Amniotic epithelial cell (primary cell): Measurements from ENCODE around the gene VAV2.

Experiments used
- DNase-seq: peaks from one replicate; pipeline ENCODE4 v3.0.0-alpha.2; 2010; ENCODE audit warnings: low read depth

Gene VAV2

DNA sequence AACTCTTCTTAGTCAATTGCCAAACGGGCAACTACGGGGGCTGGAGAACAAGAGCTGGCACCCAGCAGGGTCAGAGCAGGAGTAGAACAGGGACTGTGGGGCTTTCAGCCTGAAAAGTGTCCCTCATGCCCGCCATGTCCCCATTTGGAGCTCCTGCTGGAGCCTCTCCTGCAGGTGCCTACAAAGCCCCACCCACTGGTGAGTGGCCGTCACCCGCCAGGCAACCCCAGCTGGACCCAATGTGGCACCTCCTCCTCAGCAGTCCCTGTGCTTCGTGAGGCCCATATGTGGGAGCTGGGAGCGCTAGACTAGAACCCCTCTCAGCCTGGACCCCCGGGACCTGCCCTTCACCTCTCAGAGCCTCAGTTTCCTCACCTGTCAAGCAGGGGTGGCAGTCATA, 40.9 kb downstream of the VAV2 start:
- DNase-seq: no peak

DNA sequence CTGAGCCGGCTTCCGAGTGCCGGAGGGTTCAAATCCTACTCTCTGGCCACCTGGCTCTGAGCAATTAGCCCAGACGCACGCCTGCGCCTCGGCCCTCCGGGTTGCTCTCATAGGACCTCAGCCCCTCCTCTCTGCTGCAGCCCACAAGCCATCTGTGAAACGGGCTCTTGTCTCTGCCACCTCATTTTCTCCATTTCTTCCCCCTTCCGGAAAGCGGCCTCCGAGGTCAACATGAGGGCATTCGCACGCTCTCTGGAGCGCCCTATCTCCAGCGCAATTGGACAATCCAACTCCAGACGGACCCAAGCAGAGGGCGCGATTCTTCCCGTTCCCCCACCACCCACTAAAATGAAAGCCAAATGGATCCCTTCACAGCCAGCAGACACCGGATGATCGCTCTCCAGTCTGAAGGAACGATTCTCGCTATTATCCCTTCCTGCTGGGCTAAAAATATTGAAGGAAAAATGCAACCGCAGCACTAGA, 41.5 kb downstream of the VAV2 start:
- DNase-seq: no peak

DNA sequence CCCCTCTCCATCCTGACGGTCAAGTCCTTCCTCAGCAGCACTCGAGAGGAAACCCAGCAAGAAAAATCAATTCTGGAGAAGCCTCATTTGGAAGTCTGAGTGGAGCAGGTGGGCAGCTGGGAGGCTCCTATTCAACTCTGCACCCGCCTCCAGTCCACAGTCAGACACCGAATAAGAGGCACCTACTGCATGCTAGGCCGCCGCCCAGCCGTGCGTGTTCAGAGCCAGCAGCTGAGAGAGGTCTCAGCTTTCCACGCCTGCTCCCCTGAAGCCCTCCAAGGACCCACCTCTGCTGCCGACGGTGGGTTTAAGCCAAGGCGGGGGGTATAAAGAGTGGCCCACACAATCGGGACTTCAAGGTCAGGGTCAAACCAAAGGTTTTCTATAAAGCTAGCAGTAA, 41.9 kb downstream of the VAV2 start:
- DNase-seq: no peak

DNA sequence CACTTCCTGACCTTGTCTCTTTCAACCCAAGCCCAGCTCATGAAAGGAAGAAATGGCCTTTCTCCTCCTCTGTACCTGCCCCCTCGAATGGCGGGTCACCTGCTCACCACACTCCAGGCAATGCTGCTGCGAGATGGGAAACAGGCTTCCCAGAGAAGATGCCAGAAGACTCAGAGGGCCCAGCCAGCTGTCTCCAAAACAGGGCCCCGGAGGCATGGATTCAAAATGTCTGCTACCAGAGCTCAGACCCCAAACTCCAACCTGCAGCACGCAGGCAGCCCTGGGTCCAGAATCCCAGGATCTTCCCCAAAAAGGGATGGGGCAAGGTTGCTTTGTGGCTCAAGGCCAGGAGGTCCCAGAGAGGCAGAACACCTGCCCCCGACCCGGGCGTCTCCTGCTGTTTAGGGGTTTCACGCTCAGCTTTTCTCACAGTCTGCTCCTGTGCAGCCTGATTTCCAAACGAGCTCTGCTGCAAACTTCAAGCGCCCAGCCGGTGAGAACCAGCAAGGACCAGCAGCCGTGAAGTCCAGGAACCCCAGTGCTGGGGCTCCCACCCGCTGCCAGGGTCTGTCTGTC, 42.5 kb downstream of the VAV2 start:
- DNase-seq: no peak

DNA sequence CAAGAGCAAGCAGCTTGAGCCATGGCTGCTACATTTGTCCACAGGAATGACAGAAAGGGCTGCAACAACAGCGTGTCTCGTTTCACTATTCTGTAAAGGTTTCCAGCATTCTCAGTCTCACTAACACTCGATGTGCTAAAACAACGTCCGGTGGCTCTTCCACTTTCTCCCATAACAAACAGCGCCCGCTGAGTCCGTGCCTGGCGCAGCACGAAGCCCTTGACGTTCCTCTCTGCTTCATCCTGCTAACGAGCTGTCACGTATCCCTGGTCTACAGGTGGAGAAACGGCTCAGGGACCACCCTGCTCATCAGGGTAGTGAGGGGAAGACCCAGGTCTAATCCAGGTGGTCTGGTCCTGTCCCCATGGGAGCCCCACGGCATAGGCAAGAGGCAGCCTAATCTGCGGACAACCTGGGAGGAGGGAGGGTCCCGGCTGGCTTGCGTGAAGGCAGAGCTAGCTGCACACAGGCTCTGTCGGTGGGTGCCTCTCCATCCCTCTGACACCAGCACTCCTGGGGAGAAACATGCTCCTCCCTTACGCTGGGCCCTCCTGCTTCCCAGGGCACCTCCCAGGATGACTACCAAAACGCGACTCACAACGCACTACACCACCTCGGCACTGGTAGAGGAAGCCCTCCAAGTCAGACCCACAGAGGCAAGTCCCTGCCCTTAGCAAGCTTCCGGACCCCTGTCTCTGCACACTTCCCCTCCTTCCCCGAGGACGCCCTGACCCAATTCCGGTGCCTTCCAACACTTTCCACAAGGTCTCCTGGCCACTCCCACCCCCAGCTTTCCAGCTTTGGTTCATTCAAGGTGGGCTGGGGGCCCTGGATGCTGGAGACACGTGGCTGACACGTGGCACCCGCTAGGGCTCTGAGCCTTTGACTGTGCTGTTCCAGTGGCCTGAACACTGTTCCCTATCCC, 43.3 kb downstream of the VAV2 start:
- no peak for DNase-seq

DNA sequence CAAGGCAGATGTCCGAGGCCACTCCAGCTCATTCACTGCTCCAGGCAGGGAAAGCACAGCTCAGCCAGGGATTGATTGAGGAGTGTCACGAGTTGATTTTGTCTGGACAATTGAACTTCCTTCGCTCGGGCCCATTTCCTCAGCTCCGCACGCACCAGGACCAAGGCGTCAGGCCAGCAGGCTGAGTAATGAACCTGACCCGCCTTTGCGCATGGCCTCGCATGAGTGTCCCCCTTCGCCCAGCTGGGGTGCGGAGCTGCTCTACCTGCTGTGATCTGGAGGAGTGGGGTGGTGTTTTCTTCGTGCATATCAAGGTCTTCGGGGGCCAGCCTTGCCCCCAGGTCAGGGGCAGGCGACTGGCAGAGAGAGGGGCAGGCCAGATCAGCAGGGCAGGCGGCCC, 44.0 kb downstream of the VAV2 start:
- DNase-seq: no peak

DNA sequence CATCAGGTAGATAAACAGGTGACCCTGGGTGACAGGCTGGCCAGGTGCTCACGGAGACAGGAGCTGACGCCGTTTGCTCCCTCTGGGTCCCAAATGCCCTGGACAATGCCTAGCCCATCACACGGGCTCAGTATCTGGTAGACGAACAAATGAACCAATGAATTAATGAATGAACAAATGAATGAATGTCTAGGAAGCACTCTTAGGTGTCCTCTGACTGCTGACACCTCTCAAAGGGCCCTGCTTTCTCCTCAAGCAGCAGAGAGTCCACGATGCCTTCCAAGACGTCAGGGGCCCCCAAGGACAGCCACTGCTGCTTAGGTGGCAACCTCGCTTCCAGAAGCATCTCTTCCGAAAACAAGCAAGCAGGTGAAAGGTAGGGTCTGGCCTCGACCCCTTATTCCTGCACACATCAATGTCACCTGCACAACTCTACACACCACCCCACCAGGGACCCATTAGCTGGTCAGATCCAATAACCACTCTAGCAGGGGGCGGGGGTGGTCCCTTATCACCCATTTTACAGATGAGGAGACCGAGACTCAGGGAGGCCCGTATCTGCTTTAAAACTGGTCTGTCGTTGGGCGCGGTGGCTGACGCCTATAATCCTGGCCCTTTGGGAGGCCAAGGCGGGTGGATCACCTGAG, 45.2 kb downstream of the VAV2 start:
- no peak for DNase-seq

DNA sequence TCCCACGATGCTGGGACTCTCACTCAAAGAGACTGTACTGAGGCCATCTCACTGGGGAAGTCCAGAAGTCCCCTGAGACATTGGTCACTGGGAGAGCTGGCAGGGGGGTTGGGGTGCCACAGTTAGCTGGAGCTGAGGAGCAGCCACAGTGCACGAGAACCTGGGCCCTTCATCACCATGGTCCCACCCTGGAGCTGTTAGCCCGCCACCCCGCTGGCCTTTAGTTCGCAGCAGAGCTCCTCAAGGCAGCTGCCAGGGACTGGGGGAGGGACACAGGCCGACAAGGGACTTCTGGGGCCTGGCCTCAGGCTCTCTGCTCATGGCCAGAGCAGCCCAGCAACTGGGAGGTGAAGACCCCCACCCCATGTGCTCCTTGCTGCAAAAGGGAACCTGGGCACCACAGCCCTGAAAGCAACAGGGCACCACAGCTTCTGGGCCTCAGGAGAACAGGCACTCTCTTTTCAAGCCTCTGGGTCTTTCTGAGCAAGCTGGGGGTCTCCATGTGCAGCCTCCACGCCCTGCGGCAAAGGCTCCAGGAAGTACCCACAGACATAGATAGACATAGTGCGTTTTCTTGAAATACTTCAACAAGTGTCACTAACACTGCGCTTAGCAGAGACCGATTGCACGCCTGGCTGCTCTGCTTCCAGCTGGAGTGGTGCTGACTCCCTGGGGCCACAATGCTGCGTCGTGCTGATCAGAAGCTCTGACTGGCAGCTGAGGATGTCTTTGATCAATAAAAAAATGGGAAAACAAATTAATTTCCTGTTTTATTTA, 46.0 kb downstream of the VAV2 start:
- no peak for DNase-seq

DNA sequence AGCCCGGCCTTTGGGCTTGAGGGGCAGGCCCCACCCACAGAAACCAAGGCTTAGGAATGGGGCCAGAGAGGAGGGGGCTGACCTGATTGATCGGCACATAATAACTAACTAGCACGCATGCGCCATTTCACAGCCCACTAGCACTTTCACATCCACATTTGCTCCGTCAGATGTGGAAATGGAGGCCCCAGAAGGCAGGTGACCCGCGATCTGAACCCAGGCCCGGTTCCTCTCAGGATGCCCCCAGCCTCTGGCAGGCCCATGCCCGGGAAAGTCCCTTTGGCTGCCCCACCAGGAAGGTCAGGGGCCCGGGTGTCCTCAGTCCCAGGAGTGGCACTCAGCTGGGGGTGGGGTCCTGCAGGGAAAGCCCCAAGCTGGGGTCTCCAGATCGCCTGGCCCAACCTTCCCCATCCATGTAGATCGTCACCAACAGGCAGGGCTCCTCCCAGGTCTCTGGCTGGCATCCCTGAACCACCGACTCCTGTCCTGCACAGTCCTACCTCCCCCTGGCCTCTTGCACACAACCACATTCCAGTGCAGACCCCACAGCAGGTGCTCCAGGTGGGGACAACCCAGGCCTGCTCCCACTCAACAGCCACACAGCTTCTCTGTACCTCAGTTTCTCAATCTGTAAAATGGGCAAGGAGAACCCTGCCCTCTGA, 46.7 kb downstream of the VAV2 start:
- no peak for DNase-seq

DNA sequence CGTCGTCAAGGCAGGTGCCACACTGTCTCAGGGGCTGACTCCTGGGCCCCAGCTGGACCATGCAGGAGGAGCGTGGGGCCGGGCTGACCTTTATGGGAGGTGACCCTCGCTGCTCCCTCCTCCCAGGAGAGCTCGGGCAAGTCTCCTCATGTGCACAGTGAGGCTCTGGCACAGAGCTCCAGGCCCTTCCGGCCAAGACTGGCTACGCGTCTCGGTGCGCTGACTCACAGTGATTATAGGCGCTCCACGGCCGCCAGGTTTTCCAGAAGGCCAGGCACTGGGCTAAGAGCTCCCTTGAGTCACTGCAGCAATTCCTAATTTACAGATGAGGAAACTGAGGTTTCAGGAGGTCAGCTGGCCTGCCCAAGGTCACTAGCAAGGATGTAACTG, 47.4 kb downstream of the VAV2 start:
- DNase-seq: peak; percentile 65

DNA sequence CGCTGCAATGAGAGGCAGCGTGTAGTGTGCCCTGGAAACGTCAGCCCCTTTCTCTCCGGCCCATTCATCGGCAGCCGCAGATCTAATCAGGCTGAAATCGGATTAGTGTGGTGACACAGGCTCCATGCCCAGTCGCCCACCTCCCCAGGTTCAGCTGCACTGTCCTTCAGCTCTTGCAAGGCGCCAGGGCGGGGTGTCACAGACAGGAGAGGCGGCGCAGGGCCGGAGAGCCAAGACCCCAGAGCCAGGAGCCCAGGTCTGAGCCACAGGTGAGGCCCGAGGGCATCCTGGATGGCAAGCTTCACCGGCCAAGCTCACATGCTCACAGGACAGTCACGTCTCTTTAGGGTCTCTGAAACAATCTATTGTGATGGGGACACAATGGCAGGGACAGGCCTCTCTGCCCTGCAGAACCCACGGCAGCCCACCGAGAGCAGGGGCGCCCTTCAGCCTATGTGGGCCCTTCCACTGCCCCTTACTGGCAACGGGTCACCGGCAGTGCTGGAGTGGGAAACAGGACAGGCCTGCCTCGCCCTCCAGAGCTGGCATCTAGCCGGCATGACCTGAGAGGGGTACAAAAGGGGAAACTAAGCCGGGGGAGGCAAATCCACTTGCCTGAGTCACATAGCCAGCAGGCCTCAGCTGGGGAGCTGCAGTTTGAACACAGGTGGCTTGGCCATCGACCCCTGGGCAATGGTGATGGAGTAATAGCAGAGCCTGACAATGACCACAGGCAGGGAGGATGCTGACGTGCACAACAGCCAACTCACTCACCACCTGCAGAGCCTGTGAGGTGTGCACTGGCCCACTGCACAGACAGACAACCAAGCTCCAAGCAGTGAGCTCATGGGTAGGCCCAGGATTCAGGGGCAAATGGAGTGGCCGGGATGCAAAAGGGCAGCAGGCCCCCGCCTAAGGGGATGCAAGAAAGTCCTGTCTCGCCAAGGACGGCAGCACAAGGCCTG, 48.1 kb downstream of the VAV2 start:
- no peak for DNase-seq

DNA sequence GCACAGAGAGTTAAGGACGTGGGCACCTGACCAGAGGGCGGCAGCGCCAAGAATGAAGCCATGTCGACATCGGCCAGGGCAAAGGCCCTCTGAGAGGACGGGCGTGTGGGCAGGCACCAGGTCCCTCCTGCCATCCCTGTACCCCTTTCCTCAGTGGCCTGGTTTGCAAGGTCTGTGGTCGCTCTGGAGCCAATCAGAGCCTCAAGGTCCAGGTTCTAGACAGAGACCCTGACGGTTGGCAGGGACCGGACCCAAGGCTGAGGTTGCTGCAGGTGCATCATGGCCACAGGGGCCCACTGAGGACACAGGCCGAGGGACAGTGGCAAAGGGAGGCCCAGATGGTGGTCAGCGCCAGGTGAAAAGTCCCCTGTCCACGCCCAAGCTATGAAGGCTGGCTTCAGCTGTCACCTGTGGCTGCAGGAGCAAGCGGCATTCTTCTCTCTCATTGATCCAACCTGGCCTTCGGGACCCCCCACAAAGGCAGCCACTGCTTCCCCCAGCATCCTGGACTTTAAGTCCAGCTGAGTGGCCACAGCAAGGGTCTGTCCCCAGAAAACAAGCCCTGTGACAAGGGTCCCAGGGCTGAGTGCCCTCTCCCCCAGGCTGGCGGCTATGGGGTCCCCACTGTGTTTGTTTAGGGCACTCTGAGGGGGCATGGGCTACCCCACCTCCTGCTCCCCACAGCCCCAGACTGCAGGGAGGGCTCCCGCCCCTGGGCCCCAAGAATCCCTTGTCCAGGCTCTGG, 48.9 kb downstream of the VAV2 start:
- DNase-seq: no peak

DNA sequence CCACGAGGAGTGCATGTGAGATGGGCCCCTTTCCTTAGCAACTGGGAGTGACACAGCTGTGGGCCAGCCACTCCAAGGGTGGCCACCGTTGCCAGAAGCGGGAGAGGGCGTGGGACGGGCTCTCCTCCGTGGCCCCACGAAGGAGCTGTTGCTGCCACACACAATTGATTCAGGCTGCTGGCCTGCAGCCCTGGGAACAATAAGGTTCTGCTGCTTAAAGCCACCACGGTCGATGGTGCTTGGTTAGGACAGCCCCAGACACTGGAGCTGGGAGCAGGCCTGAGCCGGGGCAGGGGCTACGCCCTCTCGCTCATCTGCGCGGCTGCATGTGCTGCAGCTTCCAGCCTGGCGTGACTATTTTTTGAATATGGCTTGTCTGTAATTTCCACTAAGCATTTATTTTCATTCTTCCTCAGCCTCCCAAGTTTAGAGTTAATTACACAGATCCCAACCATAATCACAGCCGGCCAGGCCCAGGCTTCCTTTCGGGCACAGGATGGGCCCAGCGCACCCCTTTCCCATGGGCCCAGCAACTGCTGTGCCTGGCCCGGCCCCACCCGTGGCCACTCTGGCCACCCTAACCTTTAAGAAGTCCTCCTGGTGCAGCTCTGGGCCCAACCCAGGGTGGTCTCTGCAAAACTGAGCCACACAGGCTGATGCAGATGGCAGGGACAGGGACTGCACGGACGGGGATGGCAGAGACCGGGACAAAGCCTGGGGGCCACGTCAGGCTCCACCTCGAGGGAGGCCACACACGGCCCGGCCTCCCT, 49.7 kb downstream of the VAV2 start:
- no peak for DNase-seq

DNA sequence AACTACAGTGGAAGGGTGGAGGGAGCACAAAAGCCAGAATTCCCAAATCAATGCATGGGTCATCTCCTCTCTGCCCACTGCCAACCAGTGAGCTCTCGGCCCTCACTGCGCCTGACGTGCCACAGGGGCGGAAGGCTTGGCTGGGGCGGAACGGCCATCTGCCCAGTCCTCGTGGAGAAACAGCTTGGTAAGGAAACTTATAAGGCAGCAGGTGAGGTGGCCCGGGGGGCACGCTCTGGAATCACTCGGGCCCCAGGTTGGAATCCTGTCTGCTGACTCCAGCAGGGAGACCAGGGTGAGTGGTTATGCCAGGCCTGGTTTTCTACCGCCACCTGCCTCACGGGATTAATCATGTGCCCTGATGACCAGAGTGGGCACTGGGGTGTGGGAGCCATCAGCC, 52.3 kb downstream of the VAV2 start:
- DNase-seq: no peak

DNA sequence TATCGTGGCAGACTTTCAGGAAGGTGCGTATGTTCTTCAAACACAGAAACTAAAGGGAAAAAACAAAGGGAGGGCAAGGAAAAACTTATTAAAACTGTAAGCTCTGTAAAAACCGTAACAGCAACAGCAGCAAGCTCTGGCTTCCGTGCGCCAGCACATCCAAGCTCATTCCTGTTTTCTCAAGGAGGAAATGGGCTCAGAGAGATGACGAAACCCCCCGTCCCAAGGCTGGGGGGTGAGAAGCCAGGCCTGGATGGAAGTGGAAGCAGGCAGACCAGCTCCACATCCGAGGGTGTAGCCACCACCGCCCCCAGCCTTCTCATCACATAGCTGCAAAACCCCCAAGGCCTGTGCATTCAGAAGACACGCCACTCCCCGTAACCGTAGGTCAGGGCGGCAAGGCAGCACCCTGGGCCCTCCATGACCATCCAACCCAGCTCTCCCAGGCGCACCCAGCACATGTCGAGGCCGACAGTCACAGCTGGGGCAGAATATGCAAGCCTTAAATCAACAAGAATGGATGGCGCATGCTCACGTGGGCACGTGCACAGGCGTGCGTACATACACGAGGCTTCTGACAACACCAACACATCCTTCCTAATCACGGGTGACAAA, 52.8 kb downstream of the VAV2 start:
- peak; percentile 57 for DNase-seq

DNA sequence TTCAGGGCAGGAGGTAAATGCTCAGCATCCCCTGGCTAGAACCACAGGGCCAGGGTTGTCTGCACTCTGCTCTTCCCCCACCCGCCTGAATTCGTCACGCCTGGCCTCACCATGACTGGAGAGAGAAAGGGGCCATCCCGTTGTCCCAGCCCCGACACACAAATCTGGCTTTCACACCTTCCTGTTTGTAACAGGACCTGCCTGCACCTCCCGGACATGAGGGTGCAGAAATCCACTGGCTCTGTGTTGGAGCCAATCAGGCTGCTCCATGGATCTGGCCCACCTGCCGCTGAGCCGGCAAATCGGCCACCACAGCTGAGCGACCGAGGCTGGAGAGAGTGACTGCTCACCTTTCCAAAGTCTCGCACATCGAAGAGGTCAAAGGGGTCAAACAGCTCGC, 53.4 kb downstream of the VAV2 start:
- no peak for DNase-seq

DNA sequence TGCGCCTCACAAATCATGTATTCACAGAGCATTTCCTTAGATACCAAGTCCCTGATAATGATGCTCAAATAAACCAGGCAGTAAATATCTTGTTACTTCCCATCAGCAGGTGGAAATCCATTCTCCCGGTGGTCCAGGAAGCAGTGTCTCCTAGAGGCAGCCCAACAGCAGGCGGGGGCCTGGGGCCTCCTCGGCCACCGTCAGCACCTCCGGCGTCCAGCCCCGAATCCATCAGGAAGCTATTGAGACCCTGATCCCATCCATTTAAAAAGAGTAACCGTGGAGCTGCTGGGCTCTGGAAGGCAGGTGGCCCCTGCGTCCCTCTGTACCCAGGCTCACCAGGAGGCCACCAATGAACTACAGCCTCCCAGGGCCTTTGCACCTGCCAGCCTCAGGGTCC, 54.0 kb downstream of the VAV2 start:
- DNase-seq: no peak

DNA sequence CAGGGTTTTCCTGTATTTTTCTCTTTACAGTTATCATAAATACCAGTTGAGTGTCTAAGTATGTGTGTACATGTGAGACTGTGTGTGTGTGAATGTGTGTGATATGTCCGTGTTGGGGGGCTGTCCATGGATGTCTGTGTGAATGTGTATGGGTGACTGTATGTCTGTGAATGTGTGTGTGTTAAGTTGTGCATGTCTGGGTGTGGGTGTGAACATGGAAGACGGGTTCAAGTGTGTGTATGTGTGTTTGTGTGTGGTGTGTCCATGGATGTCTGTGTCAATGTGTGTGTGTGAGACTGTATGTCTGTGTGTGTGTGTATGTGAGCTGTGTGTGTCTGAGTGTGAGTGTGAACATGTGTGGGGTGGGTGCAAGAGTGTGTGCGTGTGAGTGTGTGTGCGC, 55.0 kb downstream of the VAV2 start:
- no peak for DNase-seq
